Activated CD8-positive, alpha-beta T cell treated with anti-CD3 and anti-CD28 coated beads for 36 hours (primary cell): ENCODE results near the gene CCL13. TPM values are rescaled to one million over a fixed set of nuclear protein-coding genes. Genes with fewer than 3 reads are reported as not detected.

ENCODE experiments used
- ATAC-seq: fragments of 200-7000 bp; cut with Tn5 transposase; one replicate; pipeline ENCODE4 v1.10.0; 2021; ENCODE audit warnings: mild to moderate bottlenecking, moderate library complexity
- CTCF ChIA-PET: fragments of 350-600 bp; sonication (Branson Sonifier 250); formaldehyde crosslinking; loops from one replicate; lab custom pipeline; 2021; ENCODE audit warnings: antibody characterized with exemption; lab: Charles Lee
- POLR2A ChIA-PET: fragments of 350-600 bp; sonication (Branson Sonifier 250); formaldehyde crosslinking; loops from one replicate; lab custom pipeline; 2021; ENCODE audit warnings: antibody characterized with exemption; lab: Charles Lee
- DNase-seq: peaks from one replicate; pipeline ENCODE4 v3.0.0-alpha.2; 2020
- H3K27ac Mint-ChIP-seq: one replicate; pipeline ENCODE4 v1.8.0; 2021; ENCODE audit warnings: mild to moderate bottlenecking, mixed read lengths
- H3K27me3 Mint-ChIP-seq: one replicate; pipeline ENCODE4 v1.8.0; 2021; ENCODE audit warnings: mixed read lengths
- H3K36me3 Mint-ChIP-seq: one replicate; pipeline ENCODE4 v1.8.0; 2021; ENCODE audit warnings: low read depth, mixed read lengths
- H3K4me1 Mint-ChIP-seq: one replicate; pipeline ENCODE4 v1.8.0; 2021; ENCODE audit warnings: low read depth, mixed read lengths
- H3K4me3 Mint-ChIP-seq: one replicate; pipeline ENCODE4 v1.8.0; 2021; ENCODE audit warnings: mild to moderate bottlenecking, moderate library complexity, mixed read lengths
- H3K9me3 Mint-ChIP-seq: one replicate; pipeline ENCODE4 v1.8.0; 2021; ENCODE audit warnings: mixed read lengths
- CTCF ChIP-seq: fragments of 200-600 bp; IDR thresholded peaks from one replicate; pipeline ENCODE4 v1.8.0; 2022; ENCODE audit warnings: antibody characterized with exemption, mild to moderate bottlenecking
- intact Hi-C: fragments of 100-400 bp; cut with micrococcal nuclease; formaldehyde crosslinking; loops from one replicate; pipeline ENCODE4 v1.10.0; 2022
- total RNA-seq, 2 experiments: library from RNA; stranded (reverse); gene quantifications; one replicate each; pipeline ENCODE4 v1.2.3, GENCODE V29; 2021

Gene CCL13
- total RNA-seq, 2 experiments from 2014 or later = not detected

- CTCF ChIA-PET = interaction anchor here (0.8 to 2.8 kb wide), 5 partner anchors 8 to 206 kb away, joined by 4 to 20 read pairs (median 10); no protein-coding TSS in a partner anchor
- peak; percentile 37 for ATAC-seq
- peaks cover 10% of the 10 kb centered on the region for H3K27me3 Mint-ChIP-seq
- intact Hi-C loops = no loop called here
- no peaks in the 10 kb centered on the region for H3K36me3 Mint-ChIP-seq
- no peaks in the 10 kb centered on the region for H3K9me3 Mint-ChIP-seq
- no peak for TF ChIP-seq CTCF
- H3K4me3 Mint-ChIP-seq = no peak overlapping the region
- POLR2A ChIA-PET = interaction anchor here (0.5 to 0.6 kb wide), 2 partner anchors 186 to 430 kb away, joined by 3 read pairs; no protein-coding TSS in a partner anchor
- H3K4me1 Mint-ChIP-seq = peaks cover 36% of the 10 kb centered on the region
- no peak overlapping the region for H3K27ac Mint-ChIP-seq
- no peak for DNase-seq
Observed at GRCh38 chr17:34377078-34377823, 21.0 kb downstream of the CCL13 start.

- Mint-ChIP-seq H3K9me3 (no peaks in the 10 kb centered on the region), H3K4me3 (no peak overlapping the region), H3K27ac (no peak overlapping the region), H3K36me3 (no peaks in the 10 kb centered on the region), H3K4me1 (peaks cover 49% of the 10 kb centered on the region), H3K27me3 (peaks cover 14% of the 10 kb centered on the region)
- ChIA-PET CTCF (interaction anchor here (1.5 to 2.8 kb wide), 4 partner anchors 10 to 207 kb away, joined by 4 to 20 read pairs (median 12); no protein-coding TSS in a partner anchor), POLR2A (no interaction called here)
- ATAC-seq (peak; percentile 57), DNase-seq (peak; percentile 54)
- TF ChIP-seq CTCF = no peak
- intact Hi-C loops = no loop called here
Observed at GRCh38 chr17:34378664-34379101, 22.4 kb downstream of the CCL13 start.

- TF ChIP-seq CTCF = no peak
- Mint-ChIP-seq H3K4me3 (no peak overlapping the region), H3K4me1 (peaks cover 49% of the 10 kb centered on the region), H3K9me3 (no peaks in the 10 kb centered on the region), H3K27ac (no peak overlapping the region), H3K36me3 (no peaks in the 10 kb centered on the region), H3K27me3 (peaks cover 16% of the 10 kb centered on the region)
- DNase-seq (no peak), ATAC-seq (no peak)
- ChIA-PET POLR2A (no interaction called here), CTCF (interaction anchor here (2.2 kb wide), 1 partner anchor 18 kb away, joined by 11 read pairs; no protein-coding TSS in a partner anchor)
- intact Hi-C loops = no loop called here
Observed at GRCh38 chr17:34379868-34380267, 23.6 kb downstream of the CCL13 start.

- intact Hi-C loops = no loop called here
- peak; percentile 78 for ATAC-seq
- DNase-seq = peak; percentile 81
- Mint-ChIP-seq H3K27me3 (peaks cover 24% of the 10 kb centered on the region), H3K4me3 (no peak overlapping the region), H3K27ac (peak overlapping the region; percentile 75), H3K9me3 (no peaks in the 10 kb centered on the region), H3K4me1 (peaks cover 50% of the 10 kb centered on the region), H3K36me3 (no peaks in the 10 kb centered on the region)
- ChIA-PET POLR2A (interaction anchor here (0.5 to 0.8 kb wide), 3 partner anchors 16 to 1381 kb away, joined by 3 read pairs; no protein-coding TSS in a partner anchor), CTCF (interaction anchor here (0.9 to 4.8 kb wide), 5 partner anchors 10 to 707 kb away, joined by 3 to 34 read pairs (median 3); no protein-coding TSS in a partner anchor)
- TF ChIP-seq CTCF = no peak
Observed at GRCh38 chr17:34382621-34383124, 26.4 kb downstream of the CCL13 start.
